ENCODE results near the gene DDX4. TPM values are rescaled to one million over a fixed set of nuclear protein-coding genes. Genes with fewer than 3 reads are reported as not detected.

The DDX4 gene
- total RNA-seq, 1 experiment from 2014 or later = not detected

GRCh38 chr5:55851675-55851979, 113.8 kb downstream of the DDX4 start (continued):
- no peak for TF ChIP-seq CTCF (IDR thresholded peaks at IDR 0.05 in 2 of 3, conservative IDR thresholded peaks at IDR 0.05 in 1 of 3; ENCODE audit: borderline replicate concordance in 1 of 3, insufficient read depth in 1 of 3, low read depth in 2 of 3, low read length in 2 of 3)
- TF ChIP-seq SRF (IDR thresholded peaks at IDR 0.05; ENCODE audit: low read depth) = no peak
- no peak for TF ChIP-seq SP1 (IDR thresholded peaks at IDR 0.05; ENCODE audit: low read depth)
- no peak for TF ChIP-seq POLR2AphosphoS5 (IDR thresholded peaks at IDR 0.05; ENCODE audit: low read depth, low read length)
- no peak for TF ChIP-seq EGR1 (IDR thresholded peaks at IDR 0.05; ENCODE audit: low read depth)
- no peak for TF ChIP-seq MAX (IDR thresholded peaks at IDR 0.05)
- TF ChIP-seq FOSL1 (IDR thresholded peaks at IDR 0.05; ENCODE audit: low read depth) = no peak

- H3K9ac ChIP-seq (ENCODE audit: low read length) = no peak overlapping the region
- no peaks in the 10 kb centered on the region for H3K9me3 ChIP-seq (ENCODE audit: control insufficient read depth in 1 of 2, insufficient read depth in 1 of 2, low read depth in 1 of 2, low read length in 2 of 2)
- H4K20me1 ChIP-seq (ENCODE audit: insufficient read depth) = no peaks in the 10 kb centered on the region
- ATAC-seq (no peak), DNase-seq (ENCODE audit: low read depth, low spot score) (no peak)
- H2AFZ ChIP-seq (ENCODE audit: low read depth, low read length, poor library complexity, severe bottlenecking) = peak overlapping the region; percentile 38
- H3K27ac ChIP-seq (ENCODE audit: low read depth, low read length) = no peak overlapping the region
- H3K27me3 ChIP-seq (ENCODE audit: insufficient read depth, low read length) = no peaks in the 10 kb centered on the region
- no peaks in the 10 kb centered on the region for H3K36me3 ChIP-seq (ENCODE audit: control insufficient read depth in 1 of 2, insufficient read depth in 2 of 2, low read length in 2 of 2)
- no peaks in the 10 kb centered on the region for H3K79me2 ChIP-seq (ENCODE audit: insufficient read depth, low read length)
- ChIA-PET RAD21 (ENCODE audit: low non-redundant PET in 1 of 2, low total read pairs in 2 of 2, uncharacterized antibody in 2 of 2, unreplicated experiment in 2 of 2) (no interaction called here), POLR2A (interaction anchor here (0.6 kb wide), 1 partner anchor 191 kb away, joined by 3 read pairs; no protein-coding TSS in a partner anchor), CTCF (no interaction called here)
- intact Hi-C loops (cut with micrococcal nuclease) = no loop called here
- no TSS peak for BruUV-seq (replicated peaks)
- H3K4me1 ChIP-seq (ENCODE audit: control insufficient read depth in 1 of 2, insufficient read depth in 2 of 2, low read length in 2 of 2) = peaks cover 2 to 15% of the 10 kb centered on the region in 2 experiments; a peak in 2 of 4 replicates
- no peaks in the 10 kb centered on the region for H3K9me2 ChIP-seq (ENCODE audit: insufficient read depth)
- no peak overlapping the region for H3K4me3 ChIP-seq (replicated peaks in 1 of 2; ENCODE audit: low read depth in 1 of 2, low read length in 2 of 2)
- TF ChIP-seq ZBTB33 (IDR thresholded peaks at IDR 0.05; ENCODE audit: extremely low read depth, insufficient replicate concordance, low read length) (no peak), CEBPB (IDR thresholded peaks at IDR 0.05; ENCODE audit: low read depth) (no peak), JUND (IDR thresholded peaks at IDR 0.05) (no peak), POLR2A (IDR thresholded peaks at IDR 0.05; ENCODE audit: borderline replicate concordance, extremely low read depth, insufficient read depth, insufficient read length) (no peak)
- no peak overlapping the region for H3K4me2 ChIP-seq (ENCODE audit: low read length)
These were observed 114.6 kb downstream of the DDX4 start for GRCh38 chr5:55852503-55852902.

Data from HCT116 (cell line).